Iris pigment epithelial cell (primary cell): ENCODE measurements around the gene GMPR.

ENCODE experiments used
- DNase-seq: peaks from one replicate; pipeline ENCODE4 v3.0.0-alpha.2; 2011; ENCODE audit warnings: low read depth

GMPR gene

GRCh38 chr6:16273256-16273655 lies 34.9 kb downstream of the GMPR start:
- peak; percentile 15 for DNase-seq

- no peak for DNase-seq
Measured at GRCh38 chr6:16274483-16274882, 36.1 kb downstream of the GMPR start.

GRCh38 chr6:16274885-16275589 lies 36.6 kb downstream of the GMPR start:
- DNase-seq: no peak

GRCh38 chr6:16277101-16277981 lies 39.0 kb downstream of the GMPR start:
- DNase-seq: peak; percentile 90

- DNase-seq: peak; percentile 33
Measured at GRCh38 chr6:16278048-16278724, 39.8 kb downstream of the GMPR start.

GRCh38 chr6:16278750-16279149 lies 40.4 kb downstream of the GMPR start:
- no peak for DNase-seq

GRCh38 chr6:16279243-16279642 lies 40.9 kb downstream of the GMPR start:
- no peak for DNase-seq

- no peak for DNase-seq
Measured at GRCh38 chr6:16282370-16282769, 44.0 kb downstream of the GMPR start.

- DNase-seq: no peak
Measured at GRCh38 chr6:16284472-16284871, 46.1 kb downstream of the GMPR start.

- DNase-seq: no peak
Measured at GRCh38 chr6:16285467-16286150, 47.2 kb downstream of the GMPR start.

- DNase-seq: peak; percentile 28
Measured at GRCh38 chr6:16286151-16286522, 47.8 kb downstream of the GMPR start.

- DNase-seq: no peak
Measured at GRCh38 chr6:16288163-16288562, 49.8 kb downstream of the GMPR start.

- DNase-seq: no peak
Measured at GRCh38 chr6:16291739-16292138, 53.4 kb downstream of the GMPR start.

- DNase-seq: no peak
Measured at GRCh38 chr6:16292432-16292831, 54.0 kb downstream of the GMPR start.

- no peak for DNase-seq
Measured at GRCh38 chr6:16292942-16293341, 54.6 kb downstream of the GMPR start.

GRCh38 chr6:16294371-16294770 lies 56.0 kb downstream of the GMPR start:
- no peak for DNase-seq

GRCh38 chr6:16295060-16295459 lies 56.7 kb downstream of the GMPR start:
- DNase-seq: no peak

- DNase-seq: no peak
Measured at GRCh38 chr6:16295471-16295870, 57.1 kb downstream of the GMPR start.

- no peak for DNase-seq
Measured at GRCh38 chr6:16296061-16296670, 57.8 kb downstream of the GMPR start.

- no peak for DNase-seq
Measured at GRCh38 chr6:16299861-16300260, 61.5 kb downstream of the GMPR start.

- DNase-seq: no peak
Measured at GRCh38 chr6:16301511-16301910, 63.1 kb downstream of the GMPR start.
